ENCODE results near the gene GABPB1. TPM values are rescaled to one million over a fixed set of nuclear protein-coding genes. Genes with fewer than 3 reads are reported as not detected.

Gene GABPB1
- total RNA-seq, 1 experiment from 2014 or later: 45.0 TPM

GRCh38 chr15:50281427-50281826 is 73.6 kb downstream of the GABPB1 start:
- no peak for TF ChIP-seq CTCF (conservative IDR thresholded peaks at IDR 0.05)
- Histone ChIP-seq H2AFZ (ENCODE audit: low read length) (no peak overlapping the region), H4K91ac (ENCODE audit: insufficient read length, low read depth, low read length) (no peak overlapping the region), H3K79me2 (ENCODE audit: insufficient read depth, low read length) (no peaks in the 10 kb centered on the region), H3K23me2 (ENCODE audit: insufficient read length, low read depth, low read length, poor library complexity, severe bottlenecking) (no peaks in the 10 kb centered on the region), H3K14ac (ENCODE audit: insufficient read depth, low read length) (no peak overlapping the region), H3K18ac (ENCODE audit: insufficient read length, low read depth, low read length) (no peak overlapping the region), H2AK5ac (ENCODE audit: insufficient read length, low read length) (no peak overlapping the region), H3K27ac (ENCODE audit: insufficient read length, low read depth, low read length) (no peak overlapping the region), H3K23ac (ENCODE audit: insufficient read length, low read depth, low read length) (no peak overlapping the region), H2BK12ac (ENCODE audit: insufficient read length, low read depth, low read length) (no peak overlapping the region), H3K27me3 (ENCODE audit: insufficient read depth, low read length) (no peaks in the 10 kb centered on the region), H4K20me1 (ENCODE audit: control insufficient read depth, insufficient read depth, insufficient read length) (no peaks in the 10 kb centered on the region), H2BK15ac (ENCODE audit: low read depth, low read length) (no peak overlapping the region), H2BK20ac (ENCODE audit: low read depth, low read length, poor library complexity, severe bottlenecking) (no peak overlapping the region), H2BK5ac (ENCODE audit: insufficient read length, low read length) (no peak overlapping the region), H3K4me1 (ENCODE audit: insufficient read depth, low read length) (no peaks in the 10 kb centered on the region), H3K9me3 (ENCODE audit: control insufficient read depth, low read depth, low read length) (no peaks in the 10 kb centered on the region), H3K79me1 (ENCODE audit: insufficient read depth, low read depth, low read length, poor library complexity, severe bottlenecking) (no peaks in the 10 kb centered on the region), H4K5ac (ENCODE audit: insufficient read length, low read depth, low read length) (no peak overlapping the region), H3K4me2 (ENCODE audit: insufficient read depth, insufficient read length, low read length) (no peak overlapping the region), H3K9ac (ENCODE audit: extremely low read depth, insufficient read length, low read length) (no peak overlapping the region), H3T11ph (ENCODE audit: low read length) (no peak overlapping the region), H2BK120ac (ENCODE audit: low read depth, low read length, poor library complexity, severe bottlenecking) (no peak overlapping the region), H4K8ac (replicated peaks; ENCODE audit: insufficient read length, low read depth, low read length) (no peak overlapping the region), H3K4ac (ENCODE audit: low read depth, low read length) (no peak overlapping the region), H3K56ac (ENCODE audit: insufficient read length, low read depth, low read length) (no peak overlapping the region)
- no peaks in the 10 kb centered on the region for H3K27me3 Mint-ChIP-seq (ENCODE audit: low read depth)
- no peak overlapping the region for H3K27ac Mint-ChIP-seq
- peaks cover 0 to 12% (median 0%) of the 10 kb centered on the region in 3 experiments; a peak in 4 of 7 replicates for H3K36me3 Mint-ChIP-seq (ENCODE audit: insufficient read depth in 1 of 3, low read depth in 3 of 3)
- WGBS (ENCODE audit: extremely low coverage, insufficient read length, low lambda C conversion rate): no CpG with 5 or more reads among the region's 5 CpGs
- H3K4me1 Mint-ChIP-seq: 0 out of 4 replicates have a peak, but pooled peaks cover 0 to 3% of the 10 kb centered on the region in 2 experiments
- DNase-seq: no peak
- H3K9me3 Mint-ChIP-seq: no peaks in the 10 kb centered on the region
- H3K4me3 Mint-ChIP-seq: no peak overlapping the region
